Breast epithelium (tissue), 4 donors: ENCODE results near the gene PIAS2. TPM values are rescaled to one million over a fixed set of nuclear protein-coding genes. Genes with fewer than 3 reads are reported as not detected.
"Not testable (repeated sequence)": the region's sequence is repeated elsewhere in the genome, so short reads cannot be mapped to it uniquely, and the experiment has no call there.

Experiments used
- DNase-seq, 2 donors: peaks; one replicate each; pipeline ENCODE4 v3.0.0-alpha.2; 2019; ENCODE audit warnings: low spot score in 2 of 2
- H3K27ac ChIP-seq, 2 donors: fragments of 200-600 bp; sonication (generic) in 1 of 2; one replicate each; pipeline ENCODE4 v1.5.1; 2016 to 2019; ENCODE audit warnings: mild to moderate bottlenecking in 1 of 2
- H3K27me3 ChIP-seq, 2 donors: fragments of 200-600 bp; sonication (generic) in 1 of 2; one replicate each; pipeline versions ENCODE4 v1.5.1 to v1.6.0; 2017 to 2019; ENCODE audit warnings: control low read depth in 1 of 2, mild to moderate bottlenecking in 1 of 2
- H3K36me3 ChIP-seq: fragments of 200-600 bp; one replicate; pipeline ENCODE4 v1.5.1; 2019
- H3K4me1 ChIP-seq, 2 donors: fragments of 200-600 bp; sonication (generic); one replicate each; pipeline ENCODE4 v1.5.1; 2016 to 2019; ENCODE audit warnings: control low read depth in 1 of 2
- H3K4me3 ChIP-seq, 3 donors: fragments of 200-600 bp; sonication (generic); 1 replicate in 2 of 3; 2 replicates in 1 of 3; pipeline ENCODE4 v1.5.1; 2016 to 2019; ENCODE audit warnings: mild to moderate bottlenecking in 3 of 3, moderate library complexity in 2 of 3
- H3K9me3 ChIP-seq, 2 donors: fragments of 200-600 bp; sonication (generic) in 1 of 2; one replicate each; pipeline ENCODE4 v1.5.1; 2016 to 2019; ENCODE audit warnings: control low read depth in 1 of 2
- CTCF ChIP-seq, 3 donors: fragments of 450-650 bp; IDR thresholded peaks; one replicate each; pipeline ENCODE4 v1.5.1; 2016 to 2017; ENCODE audit warnings: antibody characterized with exemption in 3 of 3, mild to moderate bottlenecking in 3 of 3, moderate library complexity in 3 of 3
- POLR2A ChIP-seq: fragments of 450-650 bp; IDR thresholded peaks from one replicate; pipeline ENCODE4 v1.6.1; 2016; ENCODE audit warnings: antibody characterized with exemption, mild to moderate bottlenecking, moderate library complexity
- POLR2AphosphoS5 ChIP-seq, 3 donors: sonication (generic); formaldehyde crosslinking; IDR thresholded peaks; one replicate each; pipeline ENCODE4 v1.6.1; 2017; ENCODE audit warnings: antibody characterized with exemption in 3 of 3
- intact Hi-C: fragments of 100-400 bp; cut with DNase I; formaldehyde crosslinking; loops from one replicate; pipeline ENCODE4 v1.15.1; 2023; ENCODE audit warnings: low total_unique reads
- total RNA-seq, 3 donors: library from RNA; depleted of rRNA; stranded (reverse); fragments of >200 nt; gene quantifications; one replicate each; pipeline ENCODE4 v1.1.0, GENCODE V29; 2016

Gene PIAS2
- total RNA-seq, 3 donors from 2014 or later, result 28.2 to 37.0 (median 30.6) TPM

DNA sequence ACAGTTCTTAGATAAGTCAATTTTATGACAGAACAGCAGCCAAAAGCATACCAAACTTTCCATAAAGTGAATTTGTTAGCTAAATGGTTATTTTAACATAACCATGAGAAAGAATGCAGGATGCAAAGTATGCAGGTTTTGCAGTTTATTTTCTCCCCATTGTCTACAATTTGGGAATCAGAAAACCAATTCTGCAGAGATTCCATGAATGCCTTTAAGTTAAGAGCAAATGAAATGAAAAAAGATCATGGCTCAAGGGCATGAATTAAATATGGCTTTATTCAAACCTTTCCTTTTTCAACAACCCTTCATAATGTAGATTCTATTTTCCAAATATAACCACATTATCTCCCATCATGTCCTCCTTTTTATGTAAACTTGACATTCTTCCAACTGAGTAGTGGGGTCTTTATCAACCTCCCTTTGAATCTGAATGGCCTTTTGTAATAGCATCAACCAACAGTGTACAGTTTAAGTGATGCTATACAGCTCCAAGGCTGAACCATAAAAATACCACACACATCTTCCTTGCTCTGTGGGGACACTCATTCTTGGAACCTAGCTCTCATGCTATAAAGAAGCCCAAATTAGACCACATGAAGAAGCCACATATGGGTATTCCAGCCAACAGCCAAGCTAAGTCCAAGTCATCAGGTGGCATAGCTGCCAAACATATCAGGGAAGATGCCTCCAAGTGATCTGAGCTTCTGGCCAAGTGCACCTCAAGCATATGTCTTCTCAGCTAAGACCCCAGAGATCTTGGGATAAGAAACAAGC is 49.8 kb downstream of the PIAS2 start:
- Histone ChIP-seq H3K27ac (no peak overlapping the region), H3K36me3 (no peaks in the 10 kb centered on the region)
- TF ChIP-seq POLR2A (no peak), POLR2AphosphoS5 (IDR thresholded peaks at IDR 0.05) (no peak), CTCF (IDR thresholded peaks at IDR 0.05) (no peak)

GRCh38 chr18:46866523-46866922 is 50.8 kb downstream of the PIAS2 start:
- no peaks in the 10 kb centered on the region for H3K36me3 ChIP-seq
- H3K4me3 ChIP-seq, result no peak overlapping the region
- TF ChIP-seq POLR2A, result no peak
- TF ChIP-seq CTCF (IDR thresholded peaks at IDR 0.05), result no peak
- TF ChIP-seq POLR2AphosphoS5 (IDR thresholded peaks at IDR 0.05), result no peak
- intact Hi-C loops, result no loop called here
- DNase-seq, result no peak
- H3K4me1 ChIP-seq, result no peaks in the 10 kb centered on the region
- no peak overlapping the region for H3K27ac ChIP-seq
- no peaks in the 10 kb centered on the region for H3K27me3 ChIP-seq
- peaks cover 14 to 16% of the 10 kb centered on the region in 2 donors for H3K9me3 ChIP-seq

More for the DNA sequence above, 49.8 kb downstream of the PIAS2 start:
- Histone ChIP-seq H3K4me1 (no peaks in the 10 kb centered on the region), H3K27me3 (no peaks in the 10 kb centered on the region), H3K9me3 (peaks cover 14 to 16% of the 10 kb centered on the region in 2 donors), H3K4me3 (no peak overlapping the region)
- no peak for DNase-seq
- intact Hi-C loops, result no loop called here

GRCh38 chr18:46865245-46865644 is 52.1 kb downstream of the PIAS2 start:
- intact Hi-C loops, result not testable (repeated sequence)

DNA sequence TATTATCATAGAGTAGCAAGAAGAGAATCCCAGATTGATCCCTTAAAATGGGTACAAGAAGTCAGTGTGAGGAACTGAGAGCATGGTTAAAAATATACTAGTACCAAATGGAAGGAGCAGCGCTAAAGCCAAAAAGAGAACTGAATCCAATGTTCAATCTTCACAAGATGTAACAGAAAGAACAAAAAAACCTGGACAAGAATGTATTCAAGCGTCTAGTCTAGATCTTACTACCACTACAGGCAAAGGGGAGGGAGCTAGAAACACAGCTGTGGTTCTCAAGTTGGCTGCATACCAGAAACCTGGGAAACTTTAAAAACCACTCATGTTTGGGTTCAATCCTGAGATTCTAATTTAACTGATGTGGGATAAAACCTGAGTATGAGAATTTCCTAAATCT is 57.5 kb downstream of the PIAS2 start:
- Histone ChIP-seq H3K27ac (no peak overlapping the region), H3K9me3 (no peaks in the 10 kb centered on the region), H3K27me3 (no peaks in the 10 kb centered on the region), H3K36me3 (no peaks in the 10 kb centered on the region), H3K4me3 (no peak overlapping the region), H3K4me1 (no peaks in the 10 kb centered on the region)
- intact Hi-C loops, result no loop called here
- no peak for DNase-seq
- no peak for TF ChIP-seq CTCF (IDR thresholded peaks at IDR 0.05)
- TF ChIP-seq POLR2A, result no peak
- no peak for TF ChIP-seq POLR2AphosphoS5 (IDR thresholded peaks at IDR 0.05)

More at GRCh38 chr18:46865245-46865644, 52.1 kb downstream of the PIAS2 start:
- not testable (repeated sequence) for H3K36me3 ChIP-seq, H3K27me3 ChIP-seq, H3K27ac ChIP-seq, DNase-seq, H3K4me1 ChIP-seq, H3K4me3 ChIP-seq
- peaks cover 14 to 16% of the 10 kb centered on the region in 2 donors for H3K9me3 ChIP-seq

- Histone ChIP-seq H3K27ac (no peak overlapping the region), H3K4me1 (no peaks in the 10 kb centered on the region), H3K9me3 (no peaks in the 10 kb centered on the region), H3K27me3 (no peaks in the 10 kb centered on the region), H3K36me3 (no peaks in the 10 kb centered on the region), H3K4me3 (no peak overlapping the region)
- DNase-seq, result no peak
- no peak for TF ChIP-seq POLR2AphosphoS5 (IDR thresholded peaks at IDR 0.05)
- TF ChIP-seq CTCF (IDR thresholded peaks at IDR 0.05), result no peak
- TF ChIP-seq POLR2A, result no peak
- intact Hi-C loops, result no loop called here
Observed at GRCh38 chr18:46858290-46858689, 59.0 kb downstream of the PIAS2 start.
